GM18519 (cell line): ENCODE results near the gene NOTCH2.

Experiments
- ATAC-seq: cut with Tn5 transposase; IDR thresholded peaks from one replicate; pipeline ENCODE4 v1.9.1; 2021; ENCODE audit warnings: mild to moderate bottlenecking, moderate library complexity; ENCODE audit not compliant: unreplicated experiment, low FRiP score

NOTCH2 gene

GRCh38 chr1:119952496-119952895, 117.0 kb downstream of the NOTCH2 start:
- no peak for ATAC-seq

GRCh38 chr1:119948342-119949214, 120.9 kb downstream of the NOTCH2 start:
- no peak for ATAC-seq

GRCh38 chr1:119947468-119947867, 122.0 kb downstream of the NOTCH2 start:
- no peak for ATAC-seq

- no peak for ATAC-seq
Measured at GRCh38 chr1:119946724-119947123, 122.7 kb downstream of the NOTCH2 start.

GRCh38 chr1:119943216-119943615, 126.2 kb downstream of the NOTCH2 start:
- no peak for ATAC-seq

GRCh38 chr1:119941392-119941791, 128.1 kb downstream of the NOTCH2 start:
- no peak for ATAC-seq

- no peak for ATAC-seq
Measured at GRCh38 chr1:119940697-119941096, 128.8 kb downstream of the NOTCH2 start.

GRCh38 chr1:119937198-119937597, 132.3 kb downstream of the NOTCH2 start:
- no peak for ATAC-seq

- ATAC-seq: no peak
Measured at GRCh38 chr1:119935915-119936314, 133.5 kb downstream of the NOTCH2 start.

- ATAC-seq: no peak
Measured at GRCh38 chr1:119935373-119935772, 134.1 kb downstream of the NOTCH2 start.

GRCh38 chr1:119933397-119933796, 136.1 kb downstream of the NOTCH2 start:
- ATAC-seq: no peak

GRCh38 chr1:119929643-119930315, 139.7 kb downstream of the NOTCH2 start:
- ATAC-seq: no peak

GRCh38 chr1:119926553-119926952, 142.9 kb downstream of the NOTCH2 start:
- no peak for ATAC-seq

GRCh38 chr1:119924948-119925898, 144.2 kb downstream of the NOTCH2 start:
- ATAC-seq: no peak

- no peak for ATAC-seq
Measured at GRCh38 chr1:119920104-119920968, 149.1 kb downstream of the NOTCH2 start.

GRCh38 chr1:119919241-119919640, 150.2 kb downstream of the NOTCH2 start:
- ATAC-seq: no peak

GRCh38 chr1:119918301-119918700, 151.2 kb downstream of the NOTCH2 start:
- no peak for ATAC-seq

- no peak for ATAC-seq
Measured at GRCh38 chr1:119917304-119918055, 152.0 kb downstream of the NOTCH2 start.

GRCh38 chr1:119915517-119915916, 153.9 kb downstream of the NOTCH2 start:
- no peak for ATAC-seq
